PC-9 (cell line): ENCODE results near the gene WFIKKN1. TPM values are rescaled to one million over a fixed set of nuclear protein-coding genes. Genes with fewer than 3 reads are reported as not detected.

ENCODE experiments used
- BruUV-seq: library from RNA; stranded (reverse); fragments of 400-500 nt; replicated peaks from 2 replicates; lab custom pipeline; 2021; lab: Mats Ljungman, UMichigan
- CTCF ChIA-PET: fragments of 300-600 bp; sonication (Branson Sonifier 250); formaldehyde crosslinking; loops from one replicate; lab custom pipeline; 2022; ENCODE audit warnings: antibody characterized with exemption; lab: Charles Lee
- POLR2A ChIA-PET: fragments of 300-600 bp; sonication (Branson Sonifier 250); formaldehyde crosslinking; loops from one replicate; lab custom pipeline; 2022; ENCODE audit warnings: antibody characterized with exemption; ENCODE audit not compliant: unreplicated experiment; lab: Charles Lee
- DNase-seq, 2 experiments: peaks; one replicate each; pipeline versions ENCODE4 v3.0.0 to v3.0.0-alpha.2; 2015 to 2022; ENCODE audit warnings: mixed read lengths in 1 of 2
- H2AFZ ChIP-seq: fragments of 200-600 bp; sonication (generic); 2 replicates; pipeline ENCODE4 v1.8.1; 2017; ENCODE audit warnings: antibody characterized with exemption
- H3F3A ChIP-seq: fragments of 200-600 bp; sonication (generic); 2 replicates; pipeline ENCODE4 v1.8.1; 2017; ENCODE audit warnings: antibody characterized with exemption, mild to moderate bottlenecking, low read depth; ENCODE audit not compliant: insufficient read depth
- H3K27ac ChIP-seq: fragments of 200-600 bp; sonication (generic); 2 replicates; pipeline ENCODE4 v1.6.1; 2016; ENCODE audit warnings: mixed run types
- H3K27me3 ChIP-seq: fragments of 200-600 bp; sonication (generic); 2 replicates; pipeline ENCODE4 v1.6.1; 2016; ENCODE audit warnings: low read depth, mixed run types; ENCODE audit not compliant: insufficient read depth
- H3K36me3 ChIP-seq: fragments of 200-600 bp; sonication (generic); 2 replicates; pipeline ENCODE4 v1.6.1; 2016; ENCODE audit warnings: low read depth, mixed run types
- H3K4me1 ChIP-seq: fragments of 200-600 bp; sonication (generic); replicated peaks from 2 replicates; pipeline ENCODE4 v1.6.1; 2016; ENCODE audit warnings: mixed run types; ENCODE audit not compliant: insufficient read depth
- H3K4me2 ChIP-seq: fragments of 200-600 bp; sonication (generic); 2 replicates; pipeline ENCODE4 v1.6.1; 2017; ENCODE audit warnings: mixed run types
- H3K4me3 ChIP-seq: fragments of 200-600 bp; sonication (generic); 2 replicates; pipeline ENCODE4 v1.6.1; 2016; ENCODE audit warnings: mixed run types
- H3K79me2 ChIP-seq: fragments of 200-600 bp; sonication (generic); 2 replicates; pipeline ENCODE4 v1.6.1; 2017; ENCODE audit warnings: low read depth, mixed run types
- H3K9me2 ChIP-seq: fragments of 200-600 bp; sonication (generic); 2 replicates; pipeline ENCODE4 v1.8.1; 2017; ENCODE audit warnings: mild to moderate bottlenecking; ENCODE audit not compliant: insufficient read depth
- H3K9me3 ChIP-seq: fragments of 200-600 bp; sonication (generic); 2 replicates; pipeline ENCODE4 v1.8.1; 2016; ENCODE audit warnings: low read depth; ENCODE audit not compliant: insufficient read depth
- H4K20me1 ChIP-seq: fragments of 200-600 bp; sonication (generic); 2 replicates; pipeline ENCODE4 v1.8.1; 2017; ENCODE audit not compliant: insufficient read depth
- CTCF ChIP-seq: fragments of 200-600 bp; sonication (generic); conservative IDR thresholded peaks from 2 replicates; pipeline ENCODE4 v1.6.1; 2017; ENCODE audit warnings: mixed run types, antibody characterized with exemption, mild to moderate bottlenecking, moderate library complexity
- EZH2 ChIP-seq: fragments of 200-600 bp; sonication (generic); IDR thresholded peaks from 2 replicates; pipeline ENCODE4 v1.8.0; 2017; ENCODE audit warnings: antibody characterized with exemption, low read depth
- intact Hi-C: fragments of 100-400 bp; cut with micrococcal nuclease; formaldehyde crosslinking; loops from one replicate; pipeline ENCODE4 v1.10.0; 2022; ENCODE audit not compliant: unreplicated experiment
- total RNA-seq: library from RNA; stranded (reverse); gene quantifications from 2 replicates; pipeline ENCODE4 v1.2.3, GENCODE V29; 2021

WFIKKN1 gene
- total RNA-seq, 1 experiment from 2014 or later, result 6.9 TPM

DNA sequence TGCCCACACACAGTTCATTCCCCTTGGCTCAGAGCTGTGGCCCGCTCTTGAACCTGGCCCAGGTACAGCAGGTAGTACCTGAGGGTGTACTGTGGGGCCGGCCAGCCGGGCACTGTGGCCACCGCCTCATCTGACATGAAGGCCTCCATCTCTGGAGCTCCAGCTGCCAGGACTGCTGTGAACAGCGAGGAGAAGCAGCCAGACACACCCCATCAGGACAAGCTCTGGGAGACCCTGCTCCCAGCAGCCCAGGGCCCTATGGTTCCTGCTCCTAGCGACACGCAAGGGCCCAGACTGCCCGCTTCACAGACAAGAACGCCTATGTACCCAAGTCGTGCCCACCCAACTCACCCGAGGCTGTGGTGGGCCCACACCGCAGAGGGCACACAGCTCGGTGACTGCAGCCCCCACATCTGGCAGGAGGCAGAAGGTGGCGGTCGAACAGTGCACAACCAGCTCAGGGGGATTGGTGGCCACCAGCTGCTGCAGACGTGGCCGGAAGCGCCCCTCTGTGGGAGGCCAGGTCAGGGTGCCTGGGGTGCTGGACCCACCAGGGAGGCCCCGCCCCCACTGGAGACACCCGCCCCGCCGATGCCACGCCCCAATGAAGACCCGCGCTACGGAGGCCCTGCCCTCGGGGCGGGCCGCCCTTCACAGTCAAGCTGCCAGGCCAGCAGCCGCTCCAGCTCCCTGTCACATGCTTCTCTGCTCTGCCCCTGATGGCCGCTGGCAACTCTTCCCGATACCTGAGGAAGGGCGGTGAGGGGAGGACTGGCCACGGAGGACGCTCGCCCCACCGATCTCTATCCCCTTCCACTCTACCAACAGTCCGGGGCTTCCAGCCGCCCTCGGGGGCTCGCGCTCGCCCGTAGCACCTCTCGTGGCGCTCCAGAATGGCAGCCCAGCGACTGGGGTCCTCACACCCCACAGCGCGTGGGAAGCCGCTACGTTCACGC lies 48.4 kb downstream of the WFIKKN1 start:
- no TSS peak for BruUV-seq
- H3K9me3 ChIP-seq, result no peaks in the 10 kb centered on the region
- H3K9me2 ChIP-seq, result no peaks in the 10 kb centered on the region
- TF ChIP-seq EZH2 (no peak), CTCF (no peak)
- POLR2A ChIA-PET, result interaction anchor here (0.5 to 0.9 kb wide), 3 partner anchors 30 to 1104 kb away, joined by 3 to 4 read pairs (median 4); partner anchors contain the start of genes NUBP2 and WDR90
- no peaks in the 10 kb centered on the region for H3K27me3 ChIP-seq
- no peak overlapping the region for H2AFZ ChIP-seq
- peak; percentile 54 to 72 for DNase-seq
- H3F3A ChIP-seq, result peaks cover 40% of the 10 kb centered on the region; the same call in 1 of the 2 replicates
- no peaks in the 10 kb centered on the region; the same call in 1 of the 2 replicates for H3K36me3 ChIP-seq
- H3K4me2 ChIP-seq, result peak overlapping the region; percentile 75
- CTCF ChIA-PET, result interaction anchor here (0.5 kb wide), 1 partner anchor 27 kb away, joined by 7 read pairs; no protein-coding TSS in a partner anchor
- H3K27ac ChIP-seq, result 0 out of 2 replicates have a peak overlapping the region, but pooled peaks have one; percentile 37
- intact Hi-C loops, result no loop called here
- H3K4me1 ChIP-seq, result peaks cover 25% of the 10 kb centered on the region
- peaks cover 30% of the 10 kb centered on the region for H4K20me1 ChIP-seq
- H3K79me2 ChIP-seq, result peaks cover 33% of the 10 kb centered on the region
- H3K4me3 ChIP-seq, result peak overlapping the region; percentile 54; the same call in 1 of the 2 replicates

DNA sequence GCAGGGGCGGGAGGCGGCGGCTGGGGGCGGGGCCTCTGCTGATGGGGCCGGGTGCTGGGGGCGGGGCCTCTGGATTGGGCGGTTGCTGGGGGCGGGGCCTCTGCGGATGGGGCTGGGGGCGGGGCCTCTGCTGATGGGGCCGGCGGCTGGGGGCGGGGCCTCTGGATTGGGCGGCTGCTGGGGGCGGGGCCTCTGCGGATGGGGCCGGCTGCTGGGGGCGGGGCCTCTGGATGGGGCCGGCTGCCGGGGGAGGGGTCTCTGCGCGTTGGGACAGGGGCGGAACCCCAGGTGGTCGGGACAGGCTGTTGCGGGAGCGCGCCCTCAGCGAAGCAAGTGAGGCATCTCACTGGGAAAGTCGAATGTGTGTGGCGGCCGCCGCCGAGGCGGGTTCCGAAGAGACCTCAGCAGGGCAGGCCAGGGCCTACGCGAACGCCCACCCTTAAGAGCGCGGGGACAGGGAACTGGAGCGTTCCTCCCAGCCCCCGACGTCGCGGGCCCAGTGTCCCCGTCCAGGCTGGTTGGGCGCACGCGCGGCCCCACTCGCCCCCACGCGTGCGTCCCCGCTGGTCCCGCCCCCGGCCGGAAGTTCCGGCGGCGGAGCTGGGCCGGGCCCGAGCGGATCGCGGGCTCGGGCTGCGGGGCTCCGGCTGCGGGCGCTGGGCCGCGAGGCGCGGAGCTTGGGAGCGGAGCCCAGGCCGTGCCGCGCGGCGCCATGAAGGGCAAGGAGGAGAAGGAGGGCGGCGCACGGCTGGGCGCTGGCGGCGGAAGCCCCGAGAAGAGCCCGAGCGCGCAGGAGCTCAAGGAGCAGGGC lies 49.2 kb downstream of the WFIKKN1 start, which contains the start of gene STUB1:
Gene STUB1 (plus strand): TSS at position 597 of the 811 bp plus-strand sequence. CDS start 116 bp downstream, at position 713.
- peaks cover 30% of the 10 kb centered on the region for H3K4me1 ChIP-seq
- peaks cover 30% of the 10 kb centered on the region for H4K20me1 ChIP-seq
- DNase-seq, result peak; percentile 60 to 94
- H3F3A ChIP-seq, result peaks cover 40% of the 10 kb centered on the region; the same call in 1 of the 2 replicates
- H3K79me2 ChIP-seq, result peaks cover 33% of the 10 kb centered on the region
- peak within 1 kb of the TSS; percentile 86 for H3K4me2 ChIP-seq
- H2AFZ ChIP-seq, result peak within 1 kb of the TSS; percentile 89
- CTCF ChIA-PET, result interaction anchor here (0.6 kb wide), 1 partner anchor 40 kb away, joined by 4 read pairs; no protein-coding TSS in a partner anchor
- no peaks in the 10 kb centered on the region for H3K9me3 ChIP-seq
- TF ChIP-seq EZH2 (no peak), CTCF (no peak)
- no peaks in the 10 kb centered on the region for H3K27me3 ChIP-seq
- H3K27ac ChIP-seq, result peak within 1 kb of the TSS; percentile 43; the same call in 1 of the 2 replicates
- POLR2A ChIA-PET, result interaction anchor here (0.5 to 1.1 kb wide), 4 partner anchors 31 to 277 kb away, joined by 3 to 5 read pairs (median 4); partner anchors contain the start of genes CHTF18 and WDR90
- H3K4me3 ChIP-seq, result peak within 1 kb of the TSS; percentile 71
- no peaks in the 10 kb centered on the region; the same call in 1 of the 2 replicates for H3K36me3 ChIP-seq
- BruUV-seq, result no TSS peak
- H3K9me2 ChIP-seq, result no peaks in the 10 kb centered on the region
- intact Hi-C loops, result loop anchor here (5.0 kb wide), 1 partner anchor 153 kb away; the partner anchor contains the start of gene CAPN15
